Endodermal cell (in vitro differentiated cells): ENCODE data around the gene IL17A. TPM values are rescaled to one million over a fixed set of nuclear protein-coding genes. Genes with fewer than 3 reads are reported as not detected.

ENCODE experiments used
- DNase-seq: peaks from one replicate; pipeline ENCODE4 v3.0.0-alpha.2; 2017
- H3K27ac ChIP-seq: 2 replicates; pipeline ENCODE4 v1.5.1; 2013; ENCODE audit warnings: mild to moderate bottlenecking, low read depth, low read length, moderate library complexity
- H3K27me3 ChIP-seq: 2 replicates; pipeline ENCODE4 v1.6.1; 2013; ENCODE audit warnings: mild to moderate bottlenecking, low read length, moderate library complexity; ENCODE audit not compliant: insufficient read depth, control insufficient read depth, poor library complexity, severe bottlenecking
- H3K36me3 ChIP-seq: 2 replicates; pipeline ENCODE4 v1.7.0; 2013; ENCODE audit warnings: mild to moderate bottlenecking, low read length, moderate library complexity; ENCODE audit not compliant: control insufficient read depth, insufficient read depth
- H3K4me1 ChIP-seq: one replicate; pipeline ENCODE4 v1.7.0; 2013; ENCODE audit warnings: low read length; ENCODE audit not compliant: control insufficient read depth, insufficient read depth
- H3K4me3 ChIP-seq: 2 replicates; pipeline ENCODE4 v1.5.1; 2013; ENCODE audit warnings: mild to moderate bottlenecking, low read length, moderate library complexity
- H3K9ac ChIP-seq: 2 replicates; pipeline ENCODE4 v1.6.1; 2013; ENCODE audit warnings: mild to moderate bottlenecking, low read length, moderate library complexity; ENCODE audit not compliant: poor library complexity, severe bottlenecking; ENCODE audit errors: extremely low read depth
- H3K9me3 ChIP-seq: 2 replicates; pipeline ENCODE4 v1.6.1; 2013; ENCODE audit warnings: mild to moderate bottlenecking, low read length, moderate library complexity; ENCODE audit not compliant: control insufficient read depth
- H3K27ac Mint-ChIP-seq: 2 replicates; pipeline ENCODE4 v1.8.0; 2020; ENCODE audit warnings: mixed read lengths
- H3K27me3 Mint-ChIP-seq: 2 replicates; pipeline ENCODE4 v1.8.0; 2021; ENCODE audit warnings: mild to moderate bottlenecking, mixed read lengths; ENCODE audit not compliant: insufficient read depth
- H3K36me3 Mint-ChIP-seq: 2 replicates; pipeline ENCODE4 v1.8.0; 2020; ENCODE audit warnings: low read depth, mixed read lengths
- H3K4me1 Mint-ChIP-seq: 2 replicates; pipeline ENCODE4 v1.8.0; 2020; ENCODE audit warnings: mixed read lengths
- H3K4me3 Mint-ChIP-seq: 2 replicates; pipeline ENCODE4 v1.8.0; 2020; ENCODE audit warnings: mild to moderate bottlenecking, moderate library complexity, mixed read lengths
- H3K9me3 Mint-ChIP-seq: 2 replicates; pipeline ENCODE4 v1.8.0; 2020; ENCODE audit warnings: mild to moderate bottlenecking, mixed read lengths
- CTCF ChIP-seq: fragments of 200-600 bp; sonication (generic); conservative IDR thresholded peaks from 2 replicates; pipeline ENCODE4 v1.5.0; 2021; ENCODE audit warnings: antibody characterized with exemption, mild to moderate bottlenecking
- WGBS, 2 experiments: methylation state at CpG; one replicate each; pipeline versions ENCODE4 v1.1.5 to v1.1.7; 2013; ENCODE audit warnings: missing lambda C conversion rate in 2 of 2, mixed read lengths in 1 of 2; ENCODE audit not compliant: insufficient coverage in 1 of 2, insufficient read length in 1 of 2; 5-methylcytosine and 5-hydroxymethylcytosine counted together
- total RNA-seq, 2 donors: library from RNA; stranded (reverse); fragmentation: NEBNext Ultra II Directional in 1 of 2; extraction: Animal tissue kit (Norgen Biotek cat#: 25700) in 1 of 2; gene quantifications; 2 replicates in 1 of 2; 3 replicates in 1 of 2; pipeline ENCODE4 v1.2.1, GENCODE V29; 2021

IL17A gene
- total RNA-seq, 2 donors from 2014 or later = not detected

GRCh38 chr6:52209770-52210169 lies 23.6 kb downstream of the IL17A start:
- Histone ChIP-seq H3K4me1 (no peaks in the 10 kb centered on the region), H3K9me3 (no peaks in the 10 kb centered on the region), H3K9ac (no peak overlapping the region), H3K36me3 (no peaks in the 10 kb centered on the region), H3K27me3 (no peaks in the 10 kb centered on the region), H3K4me3 (no peak overlapping the region), H3K27ac (no peak overlapping the region)
- WGBS, 2 experiments = 90 to 100% methylated on average over 1 to 2 of the region's 2 CpGs
- Mint-ChIP-seq H3K36me3 (no peaks in the 10 kb centered on the region), H3K27me3 (no peaks in the 10 kb centered on the region), H3K4me1 (peaks cover 9% of the 10 kb centered on the region), H3K27ac (no peak overlapping the region), H3K9me3 (peaks cover 7% of the 10 kb centered on the region), H3K4me3 (no peak overlapping the region)
- TF ChIP-seq CTCF = no peak
- DNase-seq = no peak

GRCh38 chr6:52210227-52210626 lies 24.1 kb downstream of the IL17A start:
- Mint-ChIP-seq H3K27me3 (no peaks in the 10 kb centered on the region), H3K9me3 (peaks cover 6% of the 10 kb centered on the region), H3K27ac (no peak overlapping the region), H3K36me3 (no peaks in the 10 kb centered on the region), H3K4me3 (no peak overlapping the region), H3K4me1 (peaks cover 9% of the 10 kb centered on the region)
- Histone ChIP-seq H3K27ac (no peak overlapping the region), H3K4me1 (no peaks in the 10 kb centered on the region), H3K36me3 (no peaks in the 10 kb centered on the region), H3K9ac (no peak overlapping the region), H3K9me3 (no peaks in the 10 kb centered on the region), H3K4me3 (no peak overlapping the region), H3K27me3 (no peaks in the 10 kb centered on the region)
- no peak for DNase-seq
- WGBS, 2 experiments = 85 to 89% methylated on average over 2 of the region's 2 CpGs
- no peak for TF ChIP-seq CTCF

GRCh38 chr6:52213127-52213526 lies 27.0 kb downstream of the IL17A start:
- no peaks in the 10 kb centered on the region for H3K36me3 Mint-ChIP-seq
- no peak for DNase-seq
- no peaks in the 10 kb centered on the region for H3K9me3 ChIP-seq
- WGBS, 2 experiments = 80 to 100% methylated on average over 1 to 2 of the region's 2 CpGs
- no peak overlapping the region for H3K4me3 Mint-ChIP-seq
- H3K4me1 ChIP-seq = no peaks in the 10 kb centered on the region
- H3K36me3 ChIP-seq = no peaks in the 10 kb centered on the region
- H3K9me3 Mint-ChIP-seq = no peaks in the 10 kb centered on the region
- H3K27ac ChIP-seq = no peak overlapping the region
- no peak overlapping the region for H3K9ac ChIP-seq
- H3K27me3 ChIP-seq = no peaks in the 10 kb centered on the region
- no peaks in the 10 kb centered on the region for H3K27me3 Mint-ChIP-seq
- TF ChIP-seq CTCF = peak; percentile 51
- H3K4me1 Mint-ChIP-seq = peaks cover 9% of the 10 kb centered on the region
- no peak overlapping the region for H3K4me3 ChIP-seq
- no peak overlapping the region for H3K27ac Mint-ChIP-seq
